DMS153 treated with DMSO at 0.1 percent for 48 hours (cell line): ENCODE measurements around the gene LRBA.
"Not testable (repeated sequence)": the region's sequence is repeated elsewhere in the genome, so short reads cannot be mapped to it uniquely, and the experiment has no call there.

Experiments used
- DNase-seq: peaks from one replicate; lab custom pipeline; 2025; ENCODE audit not compliant: unreplicated experiment; lab: John Stamatoyannopoulos, UW

The LRBA gene

GRCh38 chr4:150743564-150744342 is 271.3 kb downstream of the LRBA start:
- no peak for DNase-seq

- not testable (repeated sequence) for DNase-seq
Measured at GRCh38 chr4:150742930-150743329, 272.2 kb downstream of the LRBA start.

GRCh38 chr4:150739591-150739990 is 275.5 kb downstream of the LRBA start:
- no peak for DNase-seq

- DNase-seq: no peak
Measured at GRCh38 chr4:150725957-150726523, 289.0 kb downstream of the LRBA start.

GRCh38 chr4:150723727-150724411 is 291.2 kb downstream of the LRBA start:
- no peak for DNase-seq

GRCh38 chr4:150722908-150723362 is 292.1 kb downstream of the LRBA start:
- no peak for DNase-seq

GRCh38 chr4:150720973-150721518 is 294.0 kb downstream of the LRBA start:
- no peak for DNase-seq

- DNase-seq: no peak
Measured at GRCh38 chr4:150717952-150718351, 297.1 kb downstream of the LRBA start.

GRCh38 chr4:150714462-150715438 is 300.3 kb downstream of the LRBA start:
- no peak for DNase-seq

GRCh38 chr4:150713251-150713650 is 301.8 kb downstream of the LRBA start:
- no peak for DNase-seq

GRCh38 chr4:150710770-150711375 is 304.2 kb downstream of the LRBA start:
- DNase-seq: no peak

- DNase-seq: no peak
Measured at GRCh38 chr4:150708004-150708403, 307.1 kb downstream of the LRBA start.

- DNase-seq: no peak
Measured at GRCh38 chr4:150699599-150699998, 315.5 kb downstream of the LRBA start.

GRCh38 chr4:150695162-150695561 is 319.9 kb downstream of the LRBA start:
- no peak for DNase-seq

GRCh38 chr4:150694438-150694837 is 320.6 kb downstream of the LRBA start:
- DNase-seq: no peak

- no peak for DNase-seq
Measured at GRCh38 chr4:150683775-150684350, 331.2 kb downstream of the LRBA start.

- DNase-seq: no peak
Measured at GRCh38 chr4:150682126-150682525, 333.0 kb downstream of the LRBA start.

- DNase-seq: no peak
Measured at GRCh38 chr4:150681063-150681462, 334.0 kb downstream of the LRBA start.

GRCh38 chr4:150680651-150681050 is 334.4 kb downstream of the LRBA start:
- DNase-seq: no peak
